HG03095 (cell line): Measurements from ENCODE around the gene SH3BGRL.

Source experiments
- ATAC-seq: cut with Tn5 transposase; IDR thresholded peaks from one replicate; pipeline ENCODE4 v1.9.1; 2021; ENCODE audit warnings: moderate library complexity; ENCODE audit not compliant: unreplicated experiment

The SH3BGRL gene

GRCh38 chrX:81201671-81202455 lies at the start of gene SH3BGRL, which contains the start of gene HMGN5:
Gene SH3BGRL, plus strand, starts transcription at chrX:81202102. Its CDS starts 99 bp downstream, at chrX:81202201.
Gene HMGN5, minus strand, starts transcription at chrX:81201913. Its CDS starts 80,364 bp downstream, at chrX:81121549.
- ATAC-seq: peak; percentile 95

- no peak for ATAC-seq
These were observed 33.5 kb upstream of the SH3BGRL start for GRCh38 chrX:81168391-81168790.

GRCh38 chrX:81174286-81174685 lies 27.6 kb upstream of the SH3BGRL start:
- no peak for ATAC-seq

- ATAC-seq: no peak
These were observed 6.6 kb upstream of the SH3BGRL start for GRCh38 chrX:81195259-81195658.

- ATAC-seq: peak; percentile 95
These were observed 6.2 kb upstream of the SH3BGRL start for GRCh38 chrX:81195712-81196111.

- no peak for ATAC-seq
These were observed 831 bp upstream of the SH3BGRL start for GRCh38 chrX:81201071-81201470.

GRCh38 chrX:81202456-81202819 lies 536 bp downstream of the SH3BGRL start:
- ATAC-seq: no peak

GRCh38 chrX:81202943-81203342 lies 1.0 kb downstream of the SH3BGRL start:
- no peak for ATAC-seq

- no peak for ATAC-seq
These were observed 3.6 kb downstream of the SH3BGRL start for GRCh38 chrX:81205551-81205950.

GRCh38 chrX:81206476-81206875 lies 4.6 kb downstream of the SH3BGRL start:
- no peak for ATAC-seq

GRCh38 chrX:81208916-81209315 lies 7.0 kb downstream of the SH3BGRL start:
- no peak for ATAC-seq

- ATAC-seq: no peak
These were observed 13.8 kb downstream of the SH3BGRL start for GRCh38 chrX:81215685-81216084.

GRCh38 chrX:81229229-81229628 lies 27.3 kb downstream of the SH3BGRL start:
- no peak for ATAC-seq

- no peak for ATAC-seq
These were observed 28.0 kb downstream of the SH3BGRL start for GRCh38 chrX:81229901-81230300.

GRCh38 chrX:81231476-81231875 lies 29.6 kb downstream of the SH3BGRL start:
- ATAC-seq: no peak

- ATAC-seq: no peak
These were observed 30.3 kb downstream of the SH3BGRL start for GRCh38 chrX:81232218-81232617.

- ATAC-seq: no peak
These were observed 35.6 kb downstream of the SH3BGRL start for GRCh38 chrX:81237516-81237915.

- ATAC-seq: no peak
These were observed 36.3 kb downstream of the SH3BGRL start for GRCh38 chrX:81238166-81238565.

- ATAC-seq: no peak
These were observed 38.9 kb downstream of the SH3BGRL start for GRCh38 chrX:81240701-81241331.

- no peak for ATAC-seq
These were observed 39.9 kb downstream of the SH3BGRL start for GRCh38 chrX:81241753-81242152.

- no peak for ATAC-seq
These were observed 54.0 kb downstream of the SH3BGRL start for GRCh38 chrX:81255876-81256275.

- ATAC-seq: no peak
These were observed 55.9 kb downstream of the SH3BGRL start for GRCh38 chrX:81257817-81258216.
